Measurements from ENCODE around the gene GPSM3.
"Not testable (repeated sequence)": the region's sequence is repeated elsewhere in the genome, so short reads cannot be mapped to it uniquely, and the experiment has no call there.

GPSM3 gene

GRCh38 chr6:32196682-32197616 lies 4.5 kb upstream of the GPSM3 start:
- TF ChIP-seq CTCF (IDR thresholded peaks at IDR 0.05; ENCODE audit: low read depth, low read length), result no peak
- peak overlapping the region; percentile 75 to 84 for H3K4me3 ChIP-seq (replicated peaks in 1 of 2; ENCODE audit: low read depth in 2 of 2, low read length in 2 of 2)
- peak; percentile 28 to 38 for DNase-seq (ENCODE audit: low read depth in 2 of 2)

DNA sequence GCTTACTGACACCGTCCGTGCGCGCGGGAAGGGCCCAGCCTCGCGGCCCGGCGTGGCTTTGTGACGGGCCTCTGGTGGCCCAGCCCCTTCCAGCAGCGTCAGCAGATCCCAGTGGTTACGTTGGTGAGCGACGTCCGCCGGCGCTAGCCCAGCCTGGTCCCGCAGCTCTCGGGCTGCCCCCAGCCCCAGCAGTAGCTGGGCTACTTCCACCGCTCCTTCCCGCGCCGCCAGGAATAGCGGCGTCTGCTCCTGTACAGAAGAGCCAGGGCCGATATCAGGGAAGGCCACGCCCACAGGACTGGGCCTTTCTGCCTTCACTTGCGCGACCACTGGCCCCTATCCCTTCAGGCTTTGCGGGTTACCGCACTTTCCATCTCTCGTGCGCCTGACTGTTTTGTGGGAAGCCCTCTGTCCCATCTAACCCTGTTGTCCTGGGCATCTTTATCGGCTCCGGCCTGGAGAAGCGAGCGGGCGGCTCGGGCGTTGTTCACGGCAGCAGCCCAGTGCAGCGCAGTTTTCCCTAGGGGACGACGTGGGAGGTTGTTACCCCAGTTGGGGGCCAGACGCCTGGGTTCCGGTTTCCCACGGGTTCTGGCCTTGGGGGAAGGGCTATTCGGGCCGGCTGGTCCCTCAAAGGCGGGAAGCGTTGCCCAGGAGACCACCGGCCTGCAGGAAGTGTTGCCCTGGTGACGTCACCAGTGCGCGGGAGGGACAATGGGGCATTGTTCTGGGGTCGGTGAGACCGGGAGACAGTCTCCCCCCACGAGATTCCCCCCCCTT lies 3.6 kb upstream of the GPSM3 start:
- no peak for TF ChIP-seq CTCF (IDR thresholded peaks at IDR 0.05; ENCODE audit: low read depth, low read length)
- peak overlapping the region; percentile 75 to 84 for H3K4me3 ChIP-seq (replicated peaks in 1 of 2; ENCODE audit: low read depth in 2 of 2, low read length in 2 of 2)
- DNase-seq (ENCODE audit: low read depth in 2 of 2), result peak; percentile 95 to 98

- peak; percentile 63 for TF ChIP-seq CTCF (IDR thresholded peaks at IDR 0.05; ENCODE audit: low read depth, low read length)
- DNase-seq (ENCODE audit: low read depth in 2 of 2), result peak; percentile 100
- H3K4me3 ChIP-seq (replicated peaks in 1 of 2; ENCODE audit: low read depth in 2 of 2, low read length in 2 of 2), result peak overlapping the region in 1 of 2 donors; percentile 84
These were observed 3.1 kb upstream of the GPSM3 start for GRCh38 chr6:32195652-32195901.

GRCh38 chr6:32194825-32195651 lies 2.6 kb upstream of the GPSM3 start:
- peak; percentile 61 for TF ChIP-seq CTCF (IDR thresholded peaks at IDR 0.05; ENCODE audit: low read depth, low read length)
- H3K4me3 ChIP-seq (replicated peaks in 1 of 2; ENCODE audit: low read depth in 2 of 2, low read length in 2 of 2), result peak overlapping the region; percentile 41 to 51
- DNase-seq (ENCODE audit: low read depth in 2 of 2), result peak; percentile 78 to 79

GRCh38 chr6:32194388-32194787 lies 1.9 kb upstream of the GPSM3 start:
- DNase-seq (ENCODE audit: low read depth in 2 of 2), result no peak
- H3K4me3 ChIP-seq (replicated peaks in 1 of 2; ENCODE audit: low read depth in 2 of 2, low read length in 2 of 2), result no peak overlapping the region

DNA sequence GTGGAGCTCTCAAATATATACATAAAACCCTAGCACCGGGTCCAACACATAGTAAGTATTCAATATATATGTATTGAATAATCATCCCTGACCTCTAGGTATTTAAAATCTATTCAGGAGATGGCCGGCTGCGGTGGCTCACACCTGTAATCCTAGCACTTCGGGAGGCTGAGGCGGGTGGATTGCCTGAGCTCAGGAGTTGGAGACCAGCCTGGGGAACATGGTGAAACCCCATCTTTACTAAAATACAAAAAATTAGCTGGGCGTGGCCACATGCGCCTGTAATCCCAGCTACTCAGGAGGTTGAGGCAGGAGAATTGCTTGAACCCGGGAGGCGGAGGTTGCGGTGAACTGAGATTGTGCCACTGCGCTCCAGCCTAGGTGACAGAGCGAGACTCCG lies 653 bp upstream of the GPSM3 start:
- DNase-seq (ENCODE audit: low read depth in 2 of 2); H3K4me3 ChIP-seq (replicated peaks in 1 of 2; ENCODE audit: low read depth in 2 of 2, low read length in 2 of 2): not testable (repeated sequence)

More at GRCh38 chr6:32194388-32194787, 1.9 kb upstream of the GPSM3 start:
- TF ChIP-seq CTCF (IDR thresholded peaks at IDR 0.05; ENCODE audit: low read depth, low read length), result no peak

All from cardiac fibroblast (primary cell).